22Rv1 (cell line): ENCODE results near the gene CSF2RB.

Experiments
- H3K27ac ChIP-seq: fragments of 450-650 bp; 2 replicates; pipeline ENCODE4 v1.5.1; 2017
- ZFX ChIP-seq: fragments of 450-650 bp; IDR thresholded peaks from 2 replicates; pipeline ENCODE4 v1.6.1; 2017; ENCODE audit warnings: antibody characterized with exemption, borderline replicate concordance
- TF ChIP-seq, protein P1 (sequence below): fragments of 450-650 bp; IDR thresholded peaks from 2 replicates; pipeline ENCODE4 v1.5.1; 2017; ENCODE audit warnings: mild to moderate bottlenecking

Gene CSF2RB

DNA sequence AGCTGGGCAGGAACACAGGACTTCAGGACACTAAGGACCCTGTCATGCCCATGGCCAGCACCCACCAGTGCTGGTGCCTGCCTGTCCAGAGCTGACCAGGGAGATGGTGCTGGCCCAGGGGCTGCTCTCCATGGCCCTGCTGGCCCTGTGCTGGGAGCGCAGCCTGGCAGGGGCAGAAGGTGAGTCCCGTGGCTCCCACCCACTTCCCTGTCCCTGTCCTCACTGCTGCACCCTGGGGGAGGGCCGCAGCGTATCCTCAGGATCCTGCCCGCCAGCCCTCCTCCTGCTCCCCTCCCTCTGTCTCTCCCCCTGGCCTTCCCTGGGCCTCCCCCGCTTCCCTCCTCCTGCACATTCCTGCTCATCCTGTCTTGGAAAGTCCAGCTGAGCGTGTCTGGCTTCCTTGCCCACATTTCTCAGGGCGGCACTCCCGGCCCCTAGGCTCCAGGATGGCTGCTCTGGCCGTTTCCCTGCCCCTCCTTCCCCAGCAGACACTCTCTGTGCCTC, 8.7 kb downstream of the CSF2RB start:
- no peak for TF ChIP-seq ZFX
- TF ChIP-seq, protein P1, sequence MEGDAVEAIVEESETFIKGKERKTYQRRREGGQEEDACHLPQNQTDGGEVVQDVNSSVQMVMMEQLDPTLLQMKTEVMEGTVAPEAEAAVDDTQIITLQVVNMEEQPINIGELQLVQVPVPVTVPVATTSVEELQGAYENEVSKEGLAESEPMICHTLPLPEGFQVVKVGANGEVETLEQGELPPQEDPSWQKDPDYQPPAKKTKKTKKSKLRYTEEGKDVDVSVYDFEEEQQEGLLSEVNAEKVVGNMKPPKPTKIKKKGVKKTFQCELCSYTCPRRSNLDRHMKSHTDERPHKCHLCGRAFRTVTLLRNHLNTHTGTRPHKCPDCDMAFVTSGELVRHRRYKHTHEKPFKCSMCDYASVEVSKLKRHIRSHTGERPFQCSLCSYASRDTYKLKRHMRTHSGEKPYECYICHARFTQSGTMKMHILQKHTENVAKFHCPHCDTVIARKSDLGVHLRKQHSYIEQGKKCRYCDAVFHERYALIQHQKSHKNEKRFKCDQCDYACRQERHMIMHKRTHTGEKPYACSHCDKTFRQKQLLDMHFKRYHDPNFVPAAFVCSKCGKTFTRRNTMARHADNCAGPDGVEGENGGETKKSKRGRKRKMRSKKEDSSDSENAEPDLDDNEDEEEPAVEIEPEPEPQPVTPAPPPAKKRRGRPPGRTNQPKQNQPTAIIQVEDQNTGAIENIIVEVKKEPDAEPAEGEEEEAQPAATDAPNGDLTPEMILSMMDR, result no peak
- no peak overlapping the region for H3K27ac ChIP-seq

DNA sequence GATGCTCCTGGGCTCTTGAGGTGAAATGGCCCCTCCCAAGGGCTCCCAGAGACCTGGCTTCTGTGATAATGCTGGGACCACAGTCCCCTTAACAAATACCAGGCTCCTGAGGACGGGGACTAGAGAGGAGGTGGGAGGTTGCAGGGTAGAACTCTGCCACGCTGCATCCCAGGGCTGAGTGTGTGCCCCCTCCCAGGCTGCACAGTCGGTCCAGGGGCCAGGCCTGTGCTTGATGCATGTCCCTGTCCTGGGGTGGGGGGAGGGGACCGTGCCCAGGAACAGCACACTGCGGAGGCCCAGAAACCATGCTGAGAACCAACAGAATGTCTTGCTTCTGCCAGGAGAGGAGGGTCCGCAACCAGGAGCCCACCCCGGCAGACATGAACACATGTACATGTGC, 9.3 kb downstream of the CSF2RB start:
- H3K27ac ChIP-seq, result no peak overlapping the region
- TF ChIP-seq ZFX, result no peak
- TF ChIP-seq, protein P1, result no peak

DNA sequence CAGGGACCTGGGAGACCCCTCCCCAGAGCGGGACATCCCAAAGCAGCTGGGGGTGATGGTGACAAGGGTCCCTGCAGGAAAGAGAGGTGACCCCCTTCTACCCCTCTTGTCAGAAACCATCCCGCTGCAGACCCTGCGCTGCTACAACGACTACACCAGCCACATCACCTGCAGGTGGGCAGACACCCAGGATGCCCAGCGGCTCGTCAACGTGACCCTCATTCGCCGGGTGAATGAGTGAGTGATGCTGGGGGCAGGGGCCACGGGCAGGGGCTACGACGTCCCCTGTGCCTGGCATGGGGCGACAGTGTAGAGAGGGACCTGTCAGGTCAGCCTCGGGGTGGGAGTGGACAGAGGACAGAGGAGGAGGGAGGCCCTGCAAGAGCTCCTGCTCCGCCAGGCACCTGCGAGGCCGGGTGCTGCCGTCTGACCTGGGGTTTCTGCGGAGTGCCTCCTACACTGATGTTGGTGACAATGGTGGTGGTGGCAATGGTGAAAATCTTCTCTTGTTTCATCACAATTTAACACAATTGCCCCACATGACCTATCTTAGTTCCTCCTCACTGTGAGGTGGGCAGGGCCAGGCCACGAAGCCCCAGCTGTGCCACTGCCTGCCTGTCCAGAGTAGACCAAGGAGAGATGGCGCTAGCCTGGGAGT, 9.8 kb downstream of the CSF2RB start:
- no peak for TF ChIP-seq ZFX
- TF ChIP-seq, protein P1, result no peak
- H3K27ac ChIP-seq, result no peak overlapping the region

DNA sequence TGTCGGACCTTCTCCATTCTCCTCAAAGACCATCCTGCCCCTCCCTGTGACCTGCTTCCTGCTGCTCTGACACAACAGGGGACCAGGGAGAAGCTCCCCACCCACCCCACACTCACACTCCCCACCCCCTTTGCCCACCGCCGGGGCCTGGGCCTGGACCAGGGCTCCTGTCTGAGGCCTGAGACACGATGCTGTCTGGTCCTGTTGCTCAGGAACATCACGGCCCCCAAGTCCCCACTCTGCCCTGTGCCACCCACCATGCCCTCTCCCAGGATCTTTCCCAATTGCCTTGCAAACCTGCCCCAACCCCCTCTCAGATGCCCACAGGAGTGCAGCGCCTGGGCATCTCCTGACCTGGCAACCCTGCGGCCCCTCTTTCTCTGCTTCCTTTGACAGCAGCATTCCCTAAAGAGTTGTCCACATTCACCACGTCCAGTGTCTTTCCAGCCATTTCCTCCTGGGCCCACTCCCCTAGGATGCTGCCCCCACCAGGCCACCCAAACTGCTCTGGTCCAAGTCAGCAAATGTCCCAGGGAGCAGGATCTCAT, 10.8 kb downstream of the CSF2RB start:
- H3K27ac ChIP-seq, result no peak overlapping the region
- TF ChIP-seq, protein P1, result no peak
- no peak for TF ChIP-seq ZFX

DNA sequence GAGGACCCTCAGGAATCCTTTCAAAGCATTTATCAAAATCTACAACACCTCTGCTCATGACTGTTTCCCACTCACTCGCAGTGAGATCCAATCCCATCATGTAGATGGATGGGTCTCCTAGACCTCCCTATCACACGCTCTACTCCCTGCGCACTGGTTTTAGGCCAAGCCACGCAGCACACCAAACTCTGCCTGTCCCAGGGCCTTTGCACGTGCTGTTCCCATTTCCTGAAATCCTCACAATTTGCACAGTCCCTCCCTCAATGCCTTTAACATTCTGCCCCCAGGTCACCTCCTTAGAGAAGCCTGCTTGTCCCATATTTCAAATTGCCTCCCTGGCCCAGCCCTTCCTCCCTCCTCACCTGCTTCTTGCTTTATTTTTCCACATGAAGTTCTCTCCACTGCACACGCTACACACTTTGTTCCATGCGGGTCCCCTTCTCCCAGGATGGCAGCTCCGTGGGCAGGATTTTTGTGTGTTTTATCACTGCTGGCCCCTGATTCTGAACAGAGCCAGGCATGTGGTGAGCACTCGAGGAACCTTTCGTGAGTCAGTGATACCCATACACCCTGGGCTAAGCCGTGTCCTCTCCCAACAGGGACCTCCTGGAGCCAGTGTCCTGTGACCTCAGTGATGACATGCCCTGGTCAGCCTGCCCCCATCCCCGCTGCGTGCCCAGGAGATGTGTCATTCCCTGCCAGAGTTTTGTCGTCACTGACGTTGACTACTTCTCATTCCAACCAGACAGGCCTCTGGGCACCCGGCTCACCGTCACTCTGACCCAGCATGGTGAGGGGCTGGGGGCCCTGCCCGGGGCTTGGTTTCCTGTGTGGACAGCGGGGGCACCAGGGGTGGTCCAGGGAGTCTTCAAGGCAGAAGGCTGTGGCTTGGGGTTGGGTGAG, 12.2 kb downstream of the CSF2RB start:
- no peak for TF ChIP-seq ZFX
- TF ChIP-seq, protein P1, result no peak
- H3K27ac ChIP-seq, result no peak overlapping the region

DNA sequence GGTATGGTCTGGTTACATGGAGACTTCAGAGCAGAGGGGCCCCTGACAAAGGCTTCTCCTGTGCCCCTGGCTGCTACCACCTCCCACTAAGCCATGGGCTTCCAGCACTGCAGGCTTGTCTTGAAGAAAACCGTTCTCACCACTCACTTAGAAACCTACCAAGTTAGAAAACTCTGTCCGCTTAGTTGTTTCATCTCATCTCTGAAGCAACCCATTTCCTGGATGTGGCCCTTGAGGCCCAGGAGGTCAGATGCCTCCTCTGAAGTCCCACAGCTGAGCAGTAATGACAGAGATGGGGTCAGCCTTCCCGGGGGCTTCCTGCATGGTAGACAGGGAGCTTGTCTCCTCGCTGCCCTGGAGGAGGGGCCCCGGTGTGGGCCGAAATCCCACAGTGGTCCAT, 12.9 kb downstream of the CSF2RB start:
- no peak overlapping the region for H3K27ac ChIP-seq
- TF ChIP-seq, protein P1, result no peak
- no peak for TF ChIP-seq ZFX
